C4-2B (cell line): ENCODE measurements around the gene HS6ST3.

Experiments
- ZFX ChIP-seq: fragments of 450-650 bp; IDR thresholded peaks from 2 replicates; pipeline ENCODE4 v1.6.1; 2017
- TF ChIP-seq, protein P1 (sequence below): fragments of 450-650 bp; conservative IDR thresholded peaks from 2 replicates; pipeline ENCODE4 v1.5.1; 2017; ENCODE audit warnings: mild to moderate bottlenecking

DNA sequence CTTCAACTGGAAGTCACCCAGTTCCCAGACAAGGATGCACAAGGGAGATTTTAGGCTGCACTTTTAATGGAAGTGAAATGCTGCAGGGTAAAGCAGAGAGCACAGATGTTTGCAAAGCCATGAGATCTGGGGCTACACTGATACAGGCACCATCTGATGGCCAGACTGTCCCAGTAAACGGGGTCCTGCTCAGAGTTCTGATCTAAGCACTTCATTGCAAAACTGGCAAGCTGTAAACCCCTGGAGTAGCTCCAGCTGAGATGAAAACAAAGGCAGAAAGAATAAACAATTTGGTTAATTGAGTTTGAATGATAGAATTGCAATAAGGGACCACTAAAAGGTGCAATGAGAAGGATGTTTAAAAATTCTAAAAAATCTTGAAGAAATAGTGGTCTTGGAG is 707.2 kb downstream of the HS6ST3 start:
- TF ChIP-seq, protein P1, sequence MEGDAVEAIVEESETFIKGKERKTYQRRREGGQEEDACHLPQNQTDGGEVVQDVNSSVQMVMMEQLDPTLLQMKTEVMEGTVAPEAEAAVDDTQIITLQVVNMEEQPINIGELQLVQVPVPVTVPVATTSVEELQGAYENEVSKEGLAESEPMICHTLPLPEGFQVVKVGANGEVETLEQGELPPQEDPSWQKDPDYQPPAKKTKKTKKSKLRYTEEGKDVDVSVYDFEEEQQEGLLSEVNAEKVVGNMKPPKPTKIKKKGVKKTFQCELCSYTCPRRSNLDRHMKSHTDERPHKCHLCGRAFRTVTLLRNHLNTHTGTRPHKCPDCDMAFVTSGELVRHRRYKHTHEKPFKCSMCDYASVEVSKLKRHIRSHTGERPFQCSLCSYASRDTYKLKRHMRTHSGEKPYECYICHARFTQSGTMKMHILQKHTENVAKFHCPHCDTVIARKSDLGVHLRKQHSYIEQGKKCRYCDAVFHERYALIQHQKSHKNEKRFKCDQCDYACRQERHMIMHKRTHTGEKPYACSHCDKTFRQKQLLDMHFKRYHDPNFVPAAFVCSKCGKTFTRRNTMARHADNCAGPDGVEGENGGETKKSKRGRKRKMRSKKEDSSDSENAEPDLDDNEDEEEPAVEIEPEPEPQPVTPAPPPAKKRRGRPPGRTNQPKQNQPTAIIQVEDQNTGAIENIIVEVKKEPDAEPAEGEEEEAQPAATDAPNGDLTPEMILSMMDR, result no peak
- no peak for TF ChIP-seq ZFX
